ENCODE measurements around the gene DMAC1.

Gene DMAC1

DNA sequence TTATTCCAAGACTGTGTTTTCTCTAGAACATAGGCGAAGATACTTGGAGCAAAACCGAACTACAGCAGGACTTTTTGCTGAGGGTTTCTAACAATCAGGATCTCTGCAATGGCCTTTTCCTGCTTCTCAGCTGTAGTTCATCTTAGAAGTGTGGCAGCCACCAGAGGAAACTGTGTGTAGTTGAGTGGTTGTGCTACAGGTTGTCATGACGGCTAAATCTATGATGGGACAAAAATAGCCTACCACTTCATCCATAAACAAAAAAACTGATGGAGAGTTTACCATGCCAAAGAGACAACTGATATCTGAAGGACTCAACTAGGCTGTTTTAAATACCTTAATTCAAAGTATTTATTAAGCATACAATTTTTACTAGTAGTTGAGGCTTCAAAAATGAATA lies 28.2 kb upstream of the DMAC1 start:
- no peak overlapping the region for H3K4me3 ChIP-seq (ENCODE audit: low read depth, low read length)
- TF ChIP-seq, protein P1, sequence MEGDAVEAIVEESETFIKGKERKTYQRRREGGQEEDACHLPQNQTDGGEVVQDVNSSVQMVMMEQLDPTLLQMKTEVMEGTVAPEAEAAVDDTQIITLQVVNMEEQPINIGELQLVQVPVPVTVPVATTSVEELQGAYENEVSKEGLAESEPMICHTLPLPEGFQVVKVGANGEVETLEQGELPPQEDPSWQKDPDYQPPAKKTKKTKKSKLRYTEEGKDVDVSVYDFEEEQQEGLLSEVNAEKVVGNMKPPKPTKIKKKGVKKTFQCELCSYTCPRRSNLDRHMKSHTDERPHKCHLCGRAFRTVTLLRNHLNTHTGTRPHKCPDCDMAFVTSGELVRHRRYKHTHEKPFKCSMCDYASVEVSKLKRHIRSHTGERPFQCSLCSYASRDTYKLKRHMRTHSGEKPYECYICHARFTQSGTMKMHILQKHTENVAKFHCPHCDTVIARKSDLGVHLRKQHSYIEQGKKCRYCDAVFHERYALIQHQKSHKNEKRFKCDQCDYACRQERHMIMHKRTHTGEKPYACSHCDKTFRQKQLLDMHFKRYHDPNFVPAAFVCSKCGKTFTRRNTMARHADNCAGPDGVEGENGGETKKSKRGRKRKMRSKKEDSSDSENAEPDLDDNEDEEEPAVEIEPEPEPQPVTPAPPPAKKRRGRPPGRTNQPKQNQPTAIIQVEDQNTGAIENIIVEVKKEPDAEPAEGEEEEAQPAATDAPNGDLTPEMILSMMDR (IDR thresholded peaks at IDR 0.05; ENCODE audit: low read depth, low read length, missing control alignments), result no peak
- DNase-seq (ENCODE audit: low read depth), result no peak

DNA sequence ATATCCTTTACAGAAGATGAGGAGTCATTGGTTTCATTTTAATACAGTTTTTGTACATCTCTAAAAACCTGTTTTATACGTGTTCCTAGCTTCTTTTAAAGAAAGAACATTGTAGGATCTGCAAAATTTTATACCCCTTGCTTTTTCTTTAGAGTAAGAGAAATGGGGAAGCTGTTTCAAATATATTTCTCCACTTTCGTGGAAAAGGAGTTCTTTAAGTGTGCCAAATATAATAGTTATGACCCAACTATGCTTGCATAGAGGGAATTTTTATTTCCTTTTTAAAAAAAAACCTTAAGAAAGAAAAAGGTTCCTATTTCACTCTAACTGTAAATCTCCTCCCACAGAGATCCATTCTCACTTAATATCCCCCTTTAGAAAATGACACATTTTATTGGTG lies 27.5 kb upstream of the DMAC1 start:
- TF ChIP-seq, protein P1 (IDR thresholded peaks at IDR 0.05; ENCODE audit: low read depth, low read length, missing control alignments), result no peak
- no peak for DNase-seq (ENCODE audit: low read depth)
- no peak overlapping the region for H3K4me3 ChIP-seq (ENCODE audit: low read depth, low read length)

DNA sequence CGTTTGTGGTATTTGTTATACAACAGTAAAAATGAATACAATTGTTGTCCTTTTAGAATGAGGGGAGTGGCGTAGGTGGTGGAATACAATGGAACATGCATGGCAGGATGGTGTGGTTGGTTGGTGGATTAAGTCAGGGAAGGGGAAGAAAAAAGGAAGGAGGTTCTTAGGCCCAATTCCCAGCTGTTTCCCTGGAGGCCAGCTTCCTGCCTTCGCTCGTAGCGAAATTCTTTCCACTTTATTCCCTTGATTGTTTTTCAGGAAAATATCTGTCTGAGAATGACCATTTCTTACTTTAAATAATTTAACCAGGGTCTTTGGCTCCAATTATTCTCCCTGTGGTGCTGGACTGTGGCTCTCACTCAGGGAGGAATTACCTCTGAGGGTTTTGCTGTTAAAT lies 24.1 kb upstream of the DMAC1 start:
- TF ChIP-seq, protein P1 (IDR thresholded peaks at IDR 0.05; ENCODE audit: low read depth, low read length, missing control alignments), result no peak
- no peak overlapping the region for H3K4me3 ChIP-seq (ENCODE audit: low read depth, low read length)
- DNase-seq (ENCODE audit: low read depth), result no peak

DNA sequence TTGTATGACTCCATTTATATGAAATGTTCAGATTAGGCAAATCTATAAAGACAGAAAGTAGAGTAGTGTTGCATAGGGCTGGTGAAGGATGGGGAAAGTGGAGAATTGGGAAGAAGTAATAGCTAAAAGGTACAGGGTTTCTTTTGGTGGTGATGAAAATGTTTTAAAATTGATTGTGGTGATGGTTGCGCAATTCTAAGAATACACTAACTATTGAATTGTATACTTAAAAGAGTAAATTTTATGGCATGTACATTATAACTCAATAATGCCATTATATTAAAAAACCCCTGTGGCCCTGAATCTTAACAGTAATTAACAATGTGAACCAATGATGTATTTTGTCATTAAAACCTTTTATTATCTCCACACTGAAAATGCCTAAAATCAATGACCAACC lies 20.4 kb upstream of the DMAC1 start:
- TF ChIP-seq, protein P1 (IDR thresholded peaks at IDR 0.05; ENCODE audit: low read depth, low read length, missing control alignments), result no peak
- DNase-seq (ENCODE audit: low read depth), result no peak
- no peak overlapping the region for H3K4me3 ChIP-seq (ENCODE audit: low read depth, low read length)

DNA sequence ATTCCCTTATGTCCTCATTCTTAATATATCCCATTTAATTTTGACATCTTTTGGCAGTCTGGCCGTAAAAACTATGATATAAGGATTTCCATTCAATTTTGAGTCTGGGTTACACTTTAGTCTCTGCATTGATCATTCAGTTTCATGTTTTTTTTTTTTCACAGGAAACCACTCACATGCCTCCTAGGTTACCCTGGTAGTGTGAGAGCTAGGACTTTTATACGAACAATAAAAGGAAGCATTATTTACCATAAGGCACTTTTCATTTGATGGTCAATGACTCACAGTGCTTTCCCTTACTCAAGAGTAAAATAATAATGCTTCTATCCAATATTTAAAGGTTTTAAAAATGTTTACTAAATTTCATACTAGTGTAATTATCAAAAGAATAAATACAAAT lies 16.4 kb upstream of the DMAC1 start:
- no peak for DNase-seq (ENCODE audit: low read depth)
- H3K4me3 ChIP-seq (ENCODE audit: low read depth, low read length), result no peak overlapping the region
- TF ChIP-seq, protein P1 (IDR thresholded peaks at IDR 0.05; ENCODE audit: low read depth, low read length, missing control alignments), result no peak

DNA sequence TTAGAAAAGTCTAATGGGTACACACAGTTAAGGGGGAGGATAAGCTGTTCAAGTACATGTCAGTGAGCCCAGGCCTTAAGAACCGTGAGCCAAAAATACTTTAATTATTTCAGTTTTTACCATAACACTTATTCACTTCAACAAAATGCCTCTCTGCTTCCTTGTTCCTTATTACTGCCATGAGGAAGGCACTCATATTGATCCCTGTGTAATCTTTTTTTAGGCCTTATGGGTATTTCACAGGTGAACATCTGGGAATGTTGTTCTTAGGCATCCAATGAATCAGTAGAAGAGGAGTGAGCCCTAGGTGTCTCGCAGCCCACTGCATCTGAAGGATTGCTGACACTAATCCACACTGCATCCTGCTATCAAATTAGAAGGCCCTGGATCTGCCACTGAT lies 13.5 kb upstream of the DMAC1 start:
- TF ChIP-seq, protein P1 (IDR thresholded peaks at IDR 0.05; ENCODE audit: low read depth, low read length, missing control alignments), result no peak
- no peak for DNase-seq (ENCODE audit: low read depth)
- no peak overlapping the region for H3K4me3 ChIP-seq (ENCODE audit: low read depth, low read length)

DNA sequence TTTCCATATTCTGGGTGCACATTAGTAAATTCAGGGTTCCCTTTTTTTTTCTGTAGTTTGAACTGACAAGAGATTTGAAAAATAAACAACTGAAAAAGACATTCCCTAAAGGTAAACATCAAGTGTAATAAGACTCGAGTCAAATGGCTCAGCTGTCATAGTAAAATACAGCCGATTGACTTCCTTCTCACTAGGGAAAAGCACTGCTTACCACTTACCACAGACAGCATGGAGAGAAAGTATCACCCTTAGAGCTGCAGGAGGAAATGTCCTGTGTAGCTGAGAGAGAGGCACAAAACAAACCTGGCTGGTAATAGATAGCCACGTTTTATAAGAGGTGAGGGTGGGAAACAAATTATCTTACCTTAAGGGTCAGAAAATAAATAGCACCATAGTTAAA lies 12.1 kb upstream of the DMAC1 start:
- TF ChIP-seq, protein P1 (IDR thresholded peaks at IDR 0.05; ENCODE audit: low read depth, low read length, missing control alignments), result no peak
- H3K4me3 ChIP-seq (ENCODE audit: low read depth, low read length), result no peak overlapping the region
- DNase-seq (ENCODE audit: low read depth), result no peak
